ENCODE measurements around the gene TMEM203.

GRCh38 chr9:137194909-137195308 is 10.5 kb downstream of the TMEM203 start:
- TF ChIP-seq CTCF (optimal IDR thresholded peaks at IDR 0.05 in 1 of 3, IDR thresholded peaks at IDR 0.05 in 1 of 3, conservative IDR thresholded peaks at IDR 0.05 in 1 of 3; ENCODE audit: extremely low read depth in 1 of 3, insufficient read depth in 2 of 3, low read length in 3 of 3): no peak
- TF ChIP-seq EZH2 (IDR thresholded peaks at IDR 0.05; ENCODE audit: low read length): no peak

All from keratinocyte (primary cell).